Fibroblast of pulmonary artery (primary cell): ENCODE measurements around the gene EPHA7.

Experiments
- DNase-seq: peaks from one replicate; pipeline ENCODE4 v3.0.0-alpha.2; 2010; ENCODE audit warnings: low read depth
- H3K4me3 ChIP-seq: replicated peaks from 2 replicates; pipeline ENCODE4 v1.5.1; 2011; ENCODE audit warnings: low read depth, mild to moderate bottlenecking, control low read depth, low read length, moderate library complexity
- CTCF ChIP-seq: IDR thresholded peaks from 2 replicates; pipeline ENCODE4 v1.5.1; 2011; ENCODE audit warnings: mild to moderate bottlenecking, control low read depth, low read length, inconsistent platforms; ENCODE audit errors: missing control alignments

EPHA7 gene

GRCh38 chr6:93416571-93417420 is 2.6 kb downstream of the EPHA7 start:
- DNase-seq: peak; percentile 12
- peak overlapping the region; percentile 57 for H3K4me3 ChIP-seq
- no peak for TF ChIP-seq CTCF

- no peak for DNase-seq
- H3K4me3 ChIP-seq: no peak overlapping the region
- no peak for TF ChIP-seq CTCF
Measured at GRCh38 chr6:93413190-93413589, 6.2 kb downstream of the EPHA7 start.

GRCh38 chr6:93412452-93412851 is 6.9 kb downstream of the EPHA7 start:
- H3K4me3 ChIP-seq: no peak overlapping the region
- DNase-seq: no peak
- no peak for TF ChIP-seq CTCF

GRCh38 chr6:93407186-93407585 is 12.2 kb downstream of the EPHA7 start:
- DNase-seq: peak; percentile 80
- TF ChIP-seq CTCF: no peak
- no peak overlapping the region for H3K4me3 ChIP-seq

GRCh38 chr6:93403390-93403789 is 16.0 kb downstream of the EPHA7 start:
- TF ChIP-seq CTCF: no peak
- H3K4me3 ChIP-seq: no peak overlapping the region
- DNase-seq: no peak

- no peak for TF ChIP-seq CTCF
- no peak for DNase-seq
- H3K4me3 ChIP-seq: no peak overlapping the region
Measured at GRCh38 chr6:93398723-93399122, 20.6 kb downstream of the EPHA7 start.

GRCh38 chr6:93394471-93394870 is 24.9 kb downstream of the EPHA7 start:
- no peak overlapping the region for H3K4me3 ChIP-seq
- DNase-seq: no peak
- TF ChIP-seq CTCF: no peak
